Osteocyte (in vitro differentiated cells): ENCODE results near the gene SND1. TPM values are rescaled to one million over a fixed set of nuclear protein-coding genes. Genes with fewer than 3 reads are reported as not detected.

Experiments used
- DNase-seq: peaks from one replicate; pipeline ENCODE4 v3.0.0; 2021; ENCODE audit warnings: mixed read lengths; ENCODE audit not compliant: unreplicated experiment; ENCODE audit errors: extremely low spot score
- H3K27ac Mint-ChIP-seq: one replicate; pipeline ENCODE4 v1.8.0; 2021; ENCODE audit warnings: mild to moderate bottlenecking, mixed read lengths; ENCODE audit not compliant: unreplicated experiment
- H3K27me3 Mint-ChIP-seq: one replicate; pipeline ENCODE4 v1.8.0; 2021; ENCODE audit warnings: mixed read lengths; ENCODE audit not compliant: unreplicated experiment
- H3K36me3 Mint-ChIP-seq: one replicate; pipeline ENCODE4 v1.8.0; 2021; ENCODE audit warnings: mixed read lengths; ENCODE audit not compliant: unreplicated experiment
- H3K4me1 Mint-ChIP-seq: one replicate; pipeline ENCODE4 v1.8.0; 2021; ENCODE audit warnings: mixed read lengths; ENCODE audit not compliant: unreplicated experiment
- H3K4me3 Mint-ChIP-seq: one replicate; pipeline ENCODE4 v1.8.0; 2021; ENCODE audit warnings: mild to moderate bottlenecking, moderate library complexity, mixed read lengths; ENCODE audit not compliant: unreplicated experiment
- H3K9me3 Mint-ChIP-seq: one replicate; pipeline ENCODE4 v1.8.0; 2021; ENCODE audit warnings: mixed read lengths; ENCODE audit not compliant: unreplicated experiment
- total RNA-seq: library from RNA; stranded (reverse); gene quantifications from 2 replicates; pipeline ENCODE4 v1.2.1, GENCODE V29; 2021
- TF ChIP-seq, protein P1 (sequence below): fragments of 200-600 bp; sonication (generic); IDR thresholded peaks from 2 replicates; pipeline ENCODE4 v1.5.0; 2021; ENCODE audit warnings: antibody characterized with exemption, mild to moderate bottlenecking, moderate library complexity

SND1 gene
- total RNA-seq, 1 donor from 2014 or later: 229 TPM

DNA sequence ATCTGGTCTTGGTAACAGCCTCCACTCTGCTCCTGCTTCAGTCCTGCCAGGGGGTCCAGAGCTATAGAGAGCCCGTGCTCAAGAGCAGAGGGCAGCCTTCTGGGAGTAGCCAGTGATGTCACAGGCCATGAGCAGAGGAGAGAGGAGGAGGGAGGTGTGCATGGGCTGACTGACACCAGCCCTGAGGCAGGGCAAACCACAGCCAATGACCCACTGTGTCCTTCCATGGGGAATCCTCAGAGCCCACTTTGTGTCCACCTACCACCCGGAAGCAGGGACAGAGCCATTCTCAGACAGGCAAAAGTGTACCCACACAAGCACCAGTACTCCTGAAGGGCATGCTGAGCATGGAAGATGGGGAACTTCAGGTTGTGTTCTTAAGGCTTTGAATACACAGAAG lies 34.0 kb upstream of the SND1 start, which contains the start of gene PAX4:
TSS of gene PAX4 (minus strand) at position 101 of the 400 bp plus-strand sequence. CDS start 2,214 bp downstream, outside the sequence.
- H3K4me3 Mint-ChIP-seq: no peak within 1 kb of the TSS
- peaks cover 10% of the 10 kb centered on the region for H3K4me1 Mint-ChIP-seq
- no peak within 1 kb of the TSS for H3K27ac Mint-ChIP-seq
- H3K27me3 Mint-ChIP-seq: peaks cover 82% of the 10 kb centered on the region
- TF ChIP-seq, protein P1, sequence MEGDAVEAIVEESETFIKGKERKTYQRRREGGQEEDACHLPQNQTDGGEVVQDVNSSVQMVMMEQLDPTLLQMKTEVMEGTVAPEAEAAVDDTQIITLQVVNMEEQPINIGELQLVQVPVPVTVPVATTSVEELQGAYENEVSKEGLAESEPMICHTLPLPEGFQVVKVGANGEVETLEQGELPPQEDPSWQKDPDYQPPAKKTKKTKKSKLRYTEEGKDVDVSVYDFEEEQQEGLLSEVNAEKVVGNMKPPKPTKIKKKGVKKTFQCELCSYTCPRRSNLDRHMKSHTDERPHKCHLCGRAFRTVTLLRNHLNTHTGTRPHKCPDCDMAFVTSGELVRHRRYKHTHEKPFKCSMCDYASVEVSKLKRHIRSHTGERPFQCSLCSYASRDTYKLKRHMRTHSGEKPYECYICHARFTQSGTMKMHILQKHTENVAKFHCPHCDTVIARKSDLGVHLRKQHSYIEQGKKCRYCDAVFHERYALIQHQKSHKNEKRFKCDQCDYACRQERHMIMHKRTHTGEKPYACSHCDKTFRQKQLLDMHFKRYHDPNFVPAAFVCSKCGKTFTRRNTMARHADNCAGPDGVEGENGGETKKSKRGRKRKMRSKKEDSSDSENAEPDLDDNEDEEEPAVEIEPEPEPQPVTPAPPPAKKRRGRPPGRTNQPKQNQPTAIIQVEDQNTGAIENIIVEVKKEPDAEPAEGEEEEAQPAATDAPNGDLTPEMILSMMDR: no peak
- DNase-seq: no peak
- no peaks in the 10 kb centered on the region for H3K9me3 Mint-ChIP-seq
- H3K36me3 Mint-ChIP-seq: no peaks in the 10 kb centered on the region

DNA sequence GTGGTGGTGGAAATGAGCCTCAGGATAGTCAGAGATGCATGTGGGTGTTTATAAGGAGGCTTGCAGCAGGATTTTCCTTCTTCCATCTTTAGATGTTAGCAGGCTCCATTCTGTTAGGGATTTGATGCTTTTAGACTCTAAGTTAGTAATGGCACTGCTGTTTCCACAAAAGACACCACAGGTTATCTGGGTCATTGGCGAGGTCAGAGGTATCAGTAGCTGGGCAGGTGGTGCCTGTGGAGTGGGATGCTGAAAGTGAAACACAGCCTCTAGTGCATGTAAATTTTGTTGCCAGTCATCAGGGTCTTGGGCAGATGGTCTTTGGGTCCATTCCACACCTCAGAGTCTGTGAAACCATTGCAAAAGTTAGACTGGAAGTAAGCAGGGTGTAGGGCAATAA lies 33.2 kb upstream of the SND1 start:
- H3K27me3 Mint-ChIP-seq: peaks cover 83% of the 10 kb centered on the region
- no peak overlapping the region for H3K4me3 Mint-ChIP-seq
- no peak for DNase-seq
- H3K27ac Mint-ChIP-seq: no peak overlapping the region
- H3K4me1 Mint-ChIP-seq: peaks cover 10% of the 10 kb centered on the region
- TF ChIP-seq, protein P1: no peak
- H3K36me3 Mint-ChIP-seq: no peaks in the 10 kb centered on the region
- H3K9me3 Mint-ChIP-seq: no peaks in the 10 kb centered on the region

DNA sequence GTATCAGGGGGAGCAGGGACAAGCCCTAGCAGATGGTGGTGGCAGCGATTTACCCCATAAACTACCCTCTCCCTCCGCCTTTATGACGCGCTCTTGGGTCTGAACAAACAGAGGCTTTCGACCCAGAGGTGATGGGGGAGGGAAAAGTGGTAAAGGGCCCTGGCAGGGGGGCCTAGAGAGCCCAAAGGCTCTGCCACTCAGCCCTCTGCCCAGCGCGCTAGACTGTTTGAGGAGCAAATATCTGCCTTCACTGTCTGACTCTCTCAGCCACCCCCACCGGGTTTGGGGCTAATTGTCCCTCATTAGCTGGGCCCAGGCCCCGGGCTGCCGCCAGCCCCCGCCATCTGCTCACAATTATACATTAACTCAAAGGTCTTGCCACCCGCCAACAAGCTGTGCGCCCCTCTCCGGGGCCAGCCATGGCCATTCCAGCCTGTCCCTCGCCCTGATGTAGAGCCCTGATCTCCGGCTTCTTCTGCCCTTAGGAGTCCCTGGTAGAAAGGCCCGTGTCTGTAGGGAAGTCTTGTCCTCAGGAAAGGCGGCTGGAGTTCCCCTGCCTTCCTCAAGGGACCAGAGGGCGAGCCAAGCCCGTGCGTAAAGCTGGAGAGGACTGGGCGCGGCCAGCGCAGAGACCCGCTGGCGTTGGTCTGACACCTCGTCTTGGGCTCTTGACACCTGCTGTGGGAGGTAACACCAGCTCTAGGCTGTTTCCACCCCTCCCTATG lies 32.2 kb upstream of the SND1 start:
- Mint-ChIP-seq H3K4me1 (peaks cover 10% of the 10 kb centered on the region), H3K27me3 (peaks cover 89% of the 10 kb centered on the region), H3K4me3 (no peak overlapping the region), H3K9me3 (no peaks in the 10 kb centered on the region), H3K36me3 (no peaks in the 10 kb centered on the region), H3K27ac (no peak overlapping the region)
- DNase-seq: no peak
- TF ChIP-seq, protein P1: no peak

DNA sequence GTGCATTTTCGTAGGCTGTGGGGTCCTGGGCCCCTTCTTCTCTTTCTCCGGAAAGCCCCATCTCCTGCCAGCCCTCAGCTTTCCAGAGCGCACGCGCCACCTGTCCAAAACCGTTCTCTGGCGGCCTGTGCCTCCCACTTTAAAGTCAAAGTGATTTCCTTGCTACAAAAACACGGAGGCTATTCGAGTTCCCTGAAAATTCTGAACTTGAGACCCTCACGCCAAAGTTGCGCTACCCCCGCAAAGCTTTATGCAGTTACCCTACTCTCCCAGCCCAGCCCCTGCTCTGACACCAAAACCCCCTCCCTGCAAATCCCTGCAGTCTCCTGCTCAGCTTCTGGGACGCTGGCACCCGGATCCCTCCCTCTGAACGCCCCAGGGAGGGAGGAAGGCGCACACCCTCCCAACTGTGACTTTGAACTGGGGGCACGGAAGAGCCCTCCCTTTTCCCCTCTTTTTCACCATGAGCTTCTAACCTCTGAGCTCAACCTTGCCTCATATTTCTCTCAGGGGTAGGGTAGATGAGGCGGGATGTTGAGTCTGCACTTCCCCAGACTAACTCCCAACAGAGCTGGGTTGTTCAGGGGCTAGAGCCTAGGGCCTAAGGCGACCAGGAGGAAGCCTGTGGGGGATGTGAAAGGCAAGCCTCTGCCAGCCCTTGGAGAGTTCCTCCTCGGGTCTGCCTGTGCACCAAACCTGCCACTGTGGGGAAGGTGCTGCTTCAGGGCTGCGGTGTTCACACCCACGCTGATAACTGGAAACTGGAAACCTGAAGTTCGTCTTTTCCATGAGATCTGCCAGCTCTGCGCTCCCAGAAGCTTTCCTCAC lies 31.4 kb upstream of the SND1 start:
- Mint-ChIP-seq H3K9me3 (no peaks in the 10 kb centered on the region), H3K27me3 (peaks cover 90% of the 10 kb centered on the region), H3K27ac (no peak overlapping the region), H3K4me1 (peaks cover 10% of the 10 kb centered on the region), H3K36me3 (no peaks in the 10 kb centered on the region), H3K4me3 (no peak overlapping the region)
- TF ChIP-seq, protein P1: no peak
- DNase-seq: no peak

DNA sequence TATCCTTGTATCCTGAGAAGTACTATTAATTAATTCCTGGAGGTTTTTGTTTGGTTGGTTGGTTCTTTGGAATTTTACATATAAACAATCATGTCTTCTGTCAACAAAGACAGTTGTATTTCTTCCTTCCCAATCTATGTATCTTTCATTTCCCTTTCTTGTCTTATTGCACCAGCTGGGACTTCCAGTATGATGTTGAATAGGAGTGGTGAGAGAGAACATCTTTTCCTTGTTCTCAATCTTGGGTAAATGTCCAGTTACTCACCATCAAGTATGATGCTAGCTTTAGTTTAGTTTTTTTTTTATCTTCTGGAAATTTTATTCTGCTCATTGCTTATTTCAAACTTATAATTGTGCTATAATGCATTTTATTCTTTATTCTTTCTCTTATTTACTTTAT lies 26.7 kb upstream of the SND1 start:
- TF ChIP-seq, protein P1: no peak
- H3K4me3 Mint-ChIP-seq: no peak overlapping the region
- peaks cover 64% of the 10 kb centered on the region for H3K27me3 Mint-ChIP-seq
- no peak overlapping the region for H3K27ac Mint-ChIP-seq
- peaks cover 9% of the 10 kb centered on the region for H3K4me1 Mint-ChIP-seq
- no peak for DNase-seq
- no peaks in the 10 kb centered on the region for H3K36me3 Mint-ChIP-seq
- H3K9me3 Mint-ChIP-seq: no peaks in the 10 kb centered on the region
